OCI-LY7 (cell line): ENCODE data around the gene PADI6.

Experiments used
- EZH2phosphoT487 ChIP-seq: fragments of 200-600 bp; sonication (generic); IDR thresholded peaks from 2 replicates; pipeline ENCODE4 v1.6.1; 2018; ENCODE audit warnings: low read depth, borderline replicate concordance, mild to moderate bottlenecking, mixed run types, antibody characterized with exemption, low read length, moderate library complexity, mixed read lengths
- TF ChIP-seq, protein P1 (sequence below): fragments of 200-600 bp; sonication (generic); conservative IDR thresholded peaks from 2 replicates; pipeline ENCODE4 v1.5.1; 2014; ENCODE audit warnings: mild to moderate bottlenecking, antibody characterized with exemption, low read length, moderate library complexity, mixed read lengths

DNA sequence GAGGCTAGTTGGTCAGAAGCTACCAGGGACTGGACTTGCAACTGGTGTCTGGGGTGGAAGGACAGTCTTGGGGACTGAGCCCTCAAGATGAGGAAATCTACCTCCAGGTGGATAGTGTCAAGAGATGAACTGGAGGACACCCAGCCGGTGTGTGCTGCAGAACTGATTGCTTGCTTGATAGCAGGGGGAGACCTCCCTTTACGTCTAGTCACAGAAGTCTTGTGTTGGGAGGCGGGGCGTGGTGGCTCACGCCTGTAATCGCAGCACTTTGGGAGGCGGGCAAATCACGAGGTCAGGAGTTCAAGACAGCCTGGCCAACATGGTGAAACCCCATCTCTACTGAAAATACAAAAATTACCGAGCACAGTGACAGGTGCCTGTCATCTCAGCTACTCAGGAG, 62.6 kb downstream of the PADI6 start:
- TF ChIP-seq, protein P1, sequence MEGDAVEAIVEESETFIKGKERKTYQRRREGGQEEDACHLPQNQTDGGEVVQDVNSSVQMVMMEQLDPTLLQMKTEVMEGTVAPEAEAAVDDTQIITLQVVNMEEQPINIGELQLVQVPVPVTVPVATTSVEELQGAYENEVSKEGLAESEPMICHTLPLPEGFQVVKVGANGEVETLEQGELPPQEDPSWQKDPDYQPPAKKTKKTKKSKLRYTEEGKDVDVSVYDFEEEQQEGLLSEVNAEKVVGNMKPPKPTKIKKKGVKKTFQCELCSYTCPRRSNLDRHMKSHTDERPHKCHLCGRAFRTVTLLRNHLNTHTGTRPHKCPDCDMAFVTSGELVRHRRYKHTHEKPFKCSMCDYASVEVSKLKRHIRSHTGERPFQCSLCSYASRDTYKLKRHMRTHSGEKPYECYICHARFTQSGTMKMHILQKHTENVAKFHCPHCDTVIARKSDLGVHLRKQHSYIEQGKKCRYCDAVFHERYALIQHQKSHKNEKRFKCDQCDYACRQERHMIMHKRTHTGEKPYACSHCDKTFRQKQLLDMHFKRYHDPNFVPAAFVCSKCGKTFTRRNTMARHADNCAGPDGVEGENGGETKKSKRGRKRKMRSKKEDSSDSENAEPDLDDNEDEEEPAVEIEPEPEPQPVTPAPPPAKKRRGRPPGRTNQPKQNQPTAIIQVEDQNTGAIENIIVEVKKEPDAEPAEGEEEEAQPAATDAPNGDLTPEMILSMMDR: no peak
- TF ChIP-seq EZH2phosphoT487: no peak
